NCI-H128 (cell line): ENCODE data around the gene TEX22.

Source experiments
- DNase-seq: peaks from one replicate; lab custom pipeline; 2025; ENCODE audit not compliant: unreplicated experiment; lab: John Stamatoyannopoulos, UW

The TEX22 gene

GRCh38 chr14:105455086-105455640 lies 56.8 kb downstream of the TEX22 start:
- DNase-seq = no peak

GRCh38 chr14:105455766-105456660 lies 57.7 kb downstream of the TEX22 start:
- no peak for DNase-seq

- no peak for DNase-seq
These were observed 58.6 kb downstream of the TEX22 start for GRCh38 chr14:105456736-105457617.

GRCh38 chr14:105458010-105458409 lies 59.7 kb downstream of the TEX22 start:
- no peak for DNase-seq

GRCh38 chr14:105458571-105458970 lies 60.2 kb downstream of the TEX22 start:
- no peak for DNase-seq

- DNase-seq = no peak
These were observed 61.8 kb downstream of the TEX22 start for GRCh38 chr14:105460116-105460515.

- DNase-seq = no peak
These were observed 62.3 kb downstream of the TEX22 start for GRCh38 chr14:105460616-105461015.

- DNase-seq = no peak
These were observed 63.6 kb downstream of the TEX22 start for GRCh38 chr14:105461903-105462302.
